TTC549 (cell line): ENCODE data around the gene AGTR2.
"Not testable (repeated sequence)": the region's sequence is repeated elsewhere in the genome, so short reads cannot be mapped to it uniquely, and the experiment has no call there.

Source experiments
- FAIRE-seq: peaks from 2 replicates; lab custom pipeline; 2012; peaks lifted over from hg19 to GRCh38; lab: Jason Lieb, UNC

The AGTR2 gene

DNA sequence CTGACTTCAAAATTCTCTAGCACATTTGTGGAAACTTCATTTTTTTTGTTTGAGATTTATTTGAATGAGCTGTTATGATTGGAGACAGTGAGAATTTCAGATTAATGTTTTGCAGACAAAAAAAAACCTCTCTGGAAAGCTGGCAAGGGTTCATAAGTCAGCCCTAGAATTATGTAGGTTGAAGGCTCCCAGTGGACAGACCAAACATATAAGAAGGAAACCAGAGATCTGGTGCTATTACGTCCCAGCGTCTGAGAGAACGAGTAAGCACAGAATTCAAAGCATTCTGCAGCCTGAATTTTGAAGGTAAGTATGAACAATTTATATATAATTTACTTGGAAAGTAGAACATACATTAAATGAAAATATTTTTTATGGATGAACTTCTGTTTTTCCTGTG lies at the start of gene AGTR2:
Gene AGTR2 (plus strand): TSS at position 234 of the 400 bp plus-strand sequence. CDS start 1,537 bp downstream, outside the sequence.
- FAIRE-seq, result no peak

GRCh38 chrX:116135277-116135676 lies 35.3 kb upstream of the AGTR2 start:
- FAIRE-seq, result no peak

GRCh38 chrX:116141270-116141669 lies 29.3 kb upstream of the AGTR2 start:
- FAIRE-seq, result not testable (repeated sequence)

GRCh38 chrX:116142976-116143375 lies 27.6 kb upstream of the AGTR2 start:
- no peak for FAIRE-seq

DNA sequence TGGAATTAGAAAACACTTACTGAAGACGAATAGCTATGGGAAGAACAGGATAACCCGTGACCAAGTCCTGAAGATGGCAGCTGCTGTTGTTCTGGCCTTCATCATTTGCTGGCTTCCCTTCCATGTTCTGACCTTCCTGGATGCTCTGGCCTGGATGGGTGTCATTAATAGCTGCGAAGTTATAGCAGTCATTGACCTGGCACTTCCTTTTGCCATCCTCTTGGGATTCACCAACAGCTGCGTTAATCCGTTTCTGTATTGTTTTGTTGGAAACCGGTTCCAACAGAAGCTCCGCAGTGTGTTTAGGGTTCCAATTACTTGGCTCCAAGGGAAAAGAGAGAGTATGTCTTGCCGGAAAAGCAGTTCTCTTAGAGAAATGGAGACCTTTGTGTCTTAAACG lies 2.4 kb downstream of the AGTR2 start:
- FAIRE-seq, result no peak

GRCh38 chrX:116181300-116181699 lies 10.8 kb downstream of the AGTR2 start:
- no peak for FAIRE-seq

- FAIRE-seq, result no peak
Measured at GRCh38 chrX:116185163-116185562, 14.6 kb downstream of the AGTR2 start.

DNA sequence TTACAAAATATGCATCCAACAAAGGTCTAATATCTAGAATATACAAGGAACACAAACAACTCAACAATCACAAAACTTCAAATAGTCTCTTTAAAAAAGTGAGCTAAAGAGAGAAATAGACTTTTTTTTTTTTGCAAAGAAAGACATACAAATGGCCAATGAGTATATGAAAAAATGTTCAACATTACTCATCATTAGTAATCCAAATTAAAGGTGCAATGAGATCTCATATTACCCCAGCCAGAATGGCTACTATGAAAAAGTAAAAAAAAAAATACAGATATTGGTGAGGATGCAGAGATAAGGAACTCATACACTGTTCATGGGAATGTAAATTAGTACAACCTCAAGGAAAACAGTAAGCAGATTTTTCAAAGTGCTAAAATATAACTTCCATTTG lies 24.1 kb downstream of the AGTR2 start:
- FAIRE-seq, result no peak

GRCh38 chrX:116198235-116198634 lies 27.7 kb downstream of the AGTR2 start:
- no peak for FAIRE-seq

DNA sequence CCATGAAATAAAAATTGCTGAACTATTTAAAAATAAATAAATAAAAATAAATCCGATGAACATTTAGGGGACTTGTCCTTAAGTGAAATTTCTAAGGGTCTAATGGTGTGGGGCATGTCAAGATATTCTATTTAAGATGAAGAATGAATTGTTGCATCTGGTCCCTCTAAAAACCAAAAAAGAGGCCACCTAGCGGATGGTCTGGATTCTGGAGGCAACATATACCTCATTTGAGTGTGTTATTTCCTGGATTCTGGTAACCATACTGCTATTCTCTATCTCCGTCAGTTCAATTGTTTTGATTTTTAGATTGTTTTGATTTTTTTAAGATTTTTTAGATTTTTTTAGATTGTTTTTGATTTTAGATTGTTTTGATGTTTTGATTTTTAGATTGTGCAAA lies 28.3 kb downstream of the AGTR2 start:
- FAIRE-seq, result peak; percentile 13

DNA sequence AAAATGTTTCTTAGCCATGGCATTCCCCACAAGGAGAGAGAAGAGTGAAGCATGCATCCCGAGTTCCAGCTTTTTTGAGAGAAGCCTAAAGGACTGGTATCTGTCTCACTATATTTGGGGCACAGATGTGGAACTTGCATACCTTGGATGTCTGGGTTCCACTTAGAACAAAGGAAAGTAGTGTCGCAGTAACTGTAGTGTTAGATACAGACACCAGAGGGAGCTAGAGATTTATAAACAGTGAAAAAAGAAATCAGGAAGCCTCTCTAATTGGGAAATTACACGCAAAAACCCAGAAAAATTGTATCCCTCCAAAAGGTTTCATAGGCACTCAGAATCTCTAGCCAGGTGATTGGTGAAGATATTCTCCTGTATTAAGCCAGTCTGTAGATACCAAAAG lies 34.4 kb downstream of the AGTR2 start:
- FAIRE-seq, result no peak

DNA sequence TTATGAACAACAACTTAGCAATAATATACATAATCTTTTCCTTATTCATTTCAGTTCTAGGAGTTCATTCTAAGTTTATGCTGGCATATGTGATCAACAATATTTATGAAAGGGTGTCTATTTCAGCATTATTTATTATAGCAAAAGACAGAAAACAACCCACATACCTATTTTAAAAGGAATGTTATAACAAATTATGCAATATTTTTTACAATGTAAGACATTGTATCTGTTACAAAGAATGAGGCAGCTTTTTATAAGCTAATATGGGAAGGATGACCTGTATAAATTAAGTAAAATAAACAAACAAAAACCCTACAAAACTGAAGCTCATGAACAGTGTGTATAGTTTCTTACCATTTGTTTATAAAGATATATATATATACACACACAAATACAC lies 42.7 kb downstream of the AGTR2 start:
- FAIRE-seq, result no peak

DNA sequence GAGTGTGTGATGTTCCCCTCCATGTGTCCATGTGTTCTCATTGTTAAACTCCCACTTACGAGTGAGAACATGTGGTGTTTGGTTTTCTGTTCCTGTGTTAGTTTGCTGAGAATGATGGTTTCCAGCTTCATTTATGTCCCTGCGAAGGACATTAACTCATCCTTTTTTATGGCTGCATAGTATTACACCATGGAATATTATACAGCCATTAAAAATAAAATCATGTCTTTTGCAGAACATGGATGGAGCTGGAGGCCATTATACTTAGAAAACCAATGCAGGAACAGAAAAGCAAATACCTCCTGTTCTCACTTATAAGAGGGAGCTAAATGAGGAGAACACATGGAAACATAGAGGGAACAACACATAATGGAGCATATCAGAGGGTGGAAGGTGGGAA lies 46.5 kb downstream of the AGTR2 start:
- FAIRE-seq, result not testable (repeated sequence)
